ENCODE measurements around the gene FOXE3. TPM values are rescaled to one million over a fixed set of nuclear protein-coding genes. Genes with fewer than 3 reads are reported as not detected.

FOXE3 gene
- total and polyA plus RNA-seq, 2 of the 8 experiments (the other 6 are each of a cell fraction or from before 2014, with no cell fraction given), result 0.18 TPM; not detected in 1

GRCh38 chr1:47411436-47411835 is 4.6 kb upstream of the FOXE3 start:
- Histone ChIP-seq H3K4me3 (ENCODE audit: extremely low read depth in 1 of 4, insufficient read depth in 2 of 4, low read depth in 3 of 4, low read length in 4 of 4) (no peak overlapping the region), H3K9ac (replicated peaks in 1 of 4; ENCODE audit: extremely low read depth in 1 of 4, low read depth in 3 of 4, low read length in 3 of 4) (no peak overlapping the region), H3K14ac (ENCODE audit: insufficient read length) (no peak overlapping the region), H3K4me2 (ENCODE audit: insufficient read depth in 1 of 2, low read depth in 2 of 2, low read length in 2 of 2) (no peak overlapping the region), H2BK120ac (replicated peaks; ENCODE audit: low read depth, low read length) (no peak overlapping the region), H2BK20ac (ENCODE audit: low read length) (no peak overlapping the region), H4K8ac (ENCODE audit: extremely low read depth, insufficient read depth, low read length) (no peak overlapping the region), H3K27ac (ENCODE audit: low read depth, low read length) (no peak overlapping the region), H4K5ac (ENCODE audit: insufficient read length, low read depth, low read length) (no peak overlapping the region), H3K56ac (replicated peaks; ENCODE audit: insufficient read length, low read depth, low read length) (no peak overlapping the region), H3K36me3 (ENCODE audit: control insufficient read depth in 2 of 4, insufficient read depth in 4 of 4, low read length in 3 of 4) (no peaks in the 10 kb centered on the region), H3K27me3 (replicated peaks in 1 of 4; ENCODE audit: control insufficient read depth in 3 of 4, extremely low read depth in 1 of 4, insufficient read depth in 3 of 4, low read length in 3 of 4) (peaks cover 12 to 33% (median 31%) of the 10 kb centered on the region in 4 experiments), H2BK15ac (ENCODE audit: low read length) (no peak overlapping the region), H3K79me2 (ENCODE audit: control insufficient read depth in 1 of 2, insufficient read depth in 2 of 2, low read length in 2 of 2) (no peaks in the 10 kb centered on the region), H3K9me3 (ENCODE audit: insufficient read depth in 2 of 2, low read depth in 1 of 2, low read length in 1 of 2) (no peaks in the 10 kb centered on the region), H2BK5ac (ENCODE audit: low read depth, low read length) (no peak overlapping the region), H4K20me1 (replicated peaks in 1 of 2; ENCODE audit: control insufficient read depth in 1 of 2, insufficient read depth in 2 of 2, low read length in 2 of 2) (no peaks in the 10 kb centered on the region), H3K18ac (ENCODE audit: extremely low read depth, low read length) (no peak overlapping the region), H2AFZ (ENCODE audit: low read length) (no peak overlapping the region), H4K91ac (replicated peaks; ENCODE audit: insufficient read length, low read length) (no peak overlapping the region), H3K23ac (ENCODE audit: insufficient read length) (no peak overlapping the region), H2BK12ac (ENCODE audit: low read depth, low read length) (no peak overlapping the region), H2AK5ac (ENCODE audit: low read depth, low read length) (no peak overlapping the region), H3K4ac (replicated peaks; ENCODE audit: insufficient read length, low read depth, low read length) (no peak overlapping the region), H3K4me1 (replicated peaks in 1 of 4; ENCODE audit: control insufficient read depth in 3 of 4, insufficient read depth in 4 of 4, low read length in 3 of 4) (no peaks in the 10 kb centered on the region; a peak in 1 of 7 replicates), H3K79me1 (ENCODE audit: low read depth, low read length) (no peaks in the 10 kb centered on the region), H3K23me2 (ENCODE audit: low read depth, low read length) (peaks cover 5% of the 10 kb centered on the region; the same call in 1 of the 2 replicates)
- WGBS, 2 experiments (ENCODE audit: extremely low coverage in 1 of 2, insufficient coverage in 1 of 2, insufficient read length in 1 of 2, insufficient replicate concordance in 2 of 2, low coverage in 1 of 2, low lambda C conversion rate in 2 of 2, missing lambda C conversion rate in 1 of 2), result 74% methylated on average over 2 of the region's 2 CpGs; no CpG with 5 or more reads in 1 of the 2 experiments
- DNase-seq (ENCODE audit: low read depth in 1 of 2, low spot score in 2 of 2), result no peak
- POLR2A ChIA-PET (ENCODE audit: partially characterized antibody), result no interaction called here
- no peak for FAIRE-seq
- TF ChIP-seq TAF1 (IDR thresholded peaks at IDR 0.05; ENCODE audit: low read depth, low read length) (no peak), CHD2 (IDR thresholded peaks at IDR 0.05; ENCODE audit: low read length) (no peak)
- CTCF ChIA-PET (ENCODE audit: partially characterized antibody), result interaction anchor here (0.5 to 1.9 kb wide), 3 partner anchors 13 to 25 kb away, joined by 5 to 7 read pairs (median 5); no protein-coding TSS in a partner anchor

Data from H1 (cell line).